GM21737 (cell line): ENCODE data around the gene CFAP300.

Experiments used
- ATAC-seq: cut with Tn5 transposase; IDR thresholded peaks from one replicate; pipeline ENCODE4 v1.9.1; 2021; ENCODE audit warnings: mild to moderate bottlenecking, moderate library complexity; ENCODE audit not compliant: unreplicated experiment

Gene CFAP300

DNA sequence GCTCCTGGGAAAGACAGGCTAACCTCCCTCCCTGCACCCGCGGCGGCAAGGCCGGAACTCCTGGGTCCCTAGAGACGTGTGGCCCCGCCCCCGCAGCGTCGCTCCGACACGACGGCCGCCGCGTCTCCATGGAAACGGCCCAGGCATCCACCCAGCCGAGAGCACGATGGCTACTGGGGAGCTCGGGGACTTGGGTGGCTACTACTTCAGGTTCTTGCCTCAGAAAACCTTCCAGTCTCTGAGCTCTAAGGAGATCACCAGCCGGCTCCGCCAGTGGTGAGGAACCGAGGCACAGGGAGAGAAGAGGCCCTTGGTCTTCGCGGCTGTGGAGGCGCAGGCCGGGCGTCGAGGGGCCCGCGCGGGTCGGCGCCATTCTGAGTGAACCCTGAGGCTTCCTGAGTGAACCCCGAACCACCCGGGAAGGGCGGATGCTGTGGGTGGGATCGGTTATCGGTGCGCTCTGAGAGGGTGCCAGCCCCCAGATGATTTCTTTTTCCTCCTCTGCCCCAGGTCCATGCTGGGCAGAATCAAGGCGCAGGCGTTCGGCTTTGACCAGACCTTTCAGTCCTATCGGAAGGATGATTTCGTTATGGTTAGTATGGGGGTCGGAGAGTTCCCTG is at the start of gene CFAP300:
TSS of gene CFAP300 (plus strand) at position 133 of the 620 bp plus-strand sequence. CDS start at position 167, 34 bp downstream.
- ATAC-seq: no peak

DNA sequence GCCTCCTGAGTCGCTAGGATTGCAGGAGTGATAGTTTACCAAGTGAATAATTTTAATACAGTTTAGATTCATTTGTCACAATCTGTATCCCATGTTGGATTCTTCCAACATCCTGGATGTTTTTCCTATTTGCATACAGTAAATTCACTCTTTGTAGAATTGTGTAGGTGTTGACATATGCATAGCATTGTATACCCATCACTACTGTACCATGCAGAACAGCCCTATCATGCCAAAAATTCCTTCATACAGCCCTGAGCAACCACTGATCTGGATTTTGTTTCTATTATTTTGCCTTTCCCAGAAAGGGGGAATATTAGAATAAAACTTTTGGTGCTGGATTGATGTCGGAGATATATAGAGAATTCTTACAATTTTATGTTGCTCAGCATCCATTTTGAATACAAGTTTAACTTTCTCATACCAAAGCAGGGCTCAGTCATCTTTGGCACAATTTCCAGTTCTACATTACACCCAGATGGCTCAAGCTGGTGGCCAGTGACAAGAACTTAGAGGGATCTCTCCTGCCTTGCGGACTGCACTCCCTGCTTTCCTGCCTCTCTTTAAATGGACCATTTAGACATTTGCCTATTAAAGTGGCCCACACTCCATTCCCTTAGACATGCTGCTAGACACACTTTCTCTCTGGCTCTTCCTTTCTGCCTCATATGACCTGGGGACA is 45.4 kb upstream of the CFAP300 start:
- ATAC-seq: no peak

DNA sequence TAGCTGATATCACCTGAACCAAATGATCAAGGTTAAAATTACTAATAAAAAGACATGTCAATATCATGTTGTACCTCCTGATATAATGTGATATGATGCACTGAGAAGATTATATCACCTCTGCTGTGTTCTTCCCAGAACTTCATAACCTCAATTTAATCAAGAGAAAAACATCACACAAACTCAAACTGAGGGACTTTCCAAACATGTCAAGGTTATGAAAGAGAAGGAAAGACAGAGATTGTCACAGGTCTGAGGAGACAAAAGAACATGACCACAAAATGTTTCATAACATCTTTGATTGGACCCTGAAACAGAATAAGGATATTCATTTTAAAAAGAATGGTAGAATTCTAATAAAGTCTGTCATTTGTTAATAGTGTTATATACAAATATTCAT is 43.0 kb upstream of the CFAP300 start:
- ATAC-seq: no peak

DNA sequence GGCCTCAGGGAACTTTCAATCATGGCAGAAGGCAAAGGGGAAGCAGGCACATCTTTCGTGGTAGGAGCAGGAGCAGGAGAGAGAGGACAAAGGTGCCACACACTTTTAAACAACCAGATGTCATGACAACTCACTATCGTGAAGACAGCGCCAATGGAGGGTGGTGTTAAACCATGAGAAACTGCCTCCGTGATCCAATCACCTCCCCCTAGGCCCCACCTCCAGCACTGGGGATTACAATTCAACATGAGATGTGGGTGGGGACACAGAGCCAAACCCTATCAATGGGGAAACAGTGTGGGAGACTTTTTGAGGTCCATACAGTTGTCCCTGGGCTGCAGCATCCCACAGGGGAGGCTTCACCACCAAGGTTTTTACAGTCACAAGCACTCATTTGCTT is 41.9 kb upstream of the CFAP300 start:
- no peak for ATAC-seq

DNA sequence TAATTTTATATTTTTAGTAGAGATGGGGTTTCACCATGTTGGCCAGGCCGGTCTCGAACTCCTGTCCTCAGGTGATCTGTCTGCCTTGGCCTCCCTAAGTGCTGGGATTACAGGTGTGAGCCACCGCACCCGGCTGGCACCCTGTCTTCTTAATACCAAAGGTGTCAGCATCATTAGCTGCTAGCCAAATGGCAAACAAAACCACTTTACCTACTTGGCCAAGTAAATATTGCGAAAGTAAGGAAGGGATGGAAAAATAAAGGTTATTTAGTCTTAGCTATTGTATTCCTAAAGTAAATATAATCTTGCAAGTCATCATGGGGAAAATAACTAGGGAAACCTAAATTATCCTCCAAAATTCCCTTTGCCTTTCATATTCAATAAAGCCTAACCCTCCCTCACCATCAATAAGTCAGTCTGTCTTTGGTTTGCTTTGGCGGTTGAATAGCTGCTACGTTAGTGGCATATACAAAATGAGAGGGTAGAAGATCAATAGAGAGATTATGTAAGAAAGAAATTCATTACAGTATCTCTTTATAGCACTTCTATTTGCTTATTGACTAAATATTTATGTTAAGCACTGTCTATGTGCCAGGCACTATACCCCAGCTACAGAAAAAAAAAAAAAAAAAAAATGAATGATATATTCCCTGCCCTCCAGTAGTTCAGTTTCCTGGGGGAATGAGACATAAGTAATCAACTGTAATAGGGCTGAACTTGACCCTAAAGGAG is 40.2 kb upstream of the CFAP300 start:
- ATAC-seq: no peak

DNA sequence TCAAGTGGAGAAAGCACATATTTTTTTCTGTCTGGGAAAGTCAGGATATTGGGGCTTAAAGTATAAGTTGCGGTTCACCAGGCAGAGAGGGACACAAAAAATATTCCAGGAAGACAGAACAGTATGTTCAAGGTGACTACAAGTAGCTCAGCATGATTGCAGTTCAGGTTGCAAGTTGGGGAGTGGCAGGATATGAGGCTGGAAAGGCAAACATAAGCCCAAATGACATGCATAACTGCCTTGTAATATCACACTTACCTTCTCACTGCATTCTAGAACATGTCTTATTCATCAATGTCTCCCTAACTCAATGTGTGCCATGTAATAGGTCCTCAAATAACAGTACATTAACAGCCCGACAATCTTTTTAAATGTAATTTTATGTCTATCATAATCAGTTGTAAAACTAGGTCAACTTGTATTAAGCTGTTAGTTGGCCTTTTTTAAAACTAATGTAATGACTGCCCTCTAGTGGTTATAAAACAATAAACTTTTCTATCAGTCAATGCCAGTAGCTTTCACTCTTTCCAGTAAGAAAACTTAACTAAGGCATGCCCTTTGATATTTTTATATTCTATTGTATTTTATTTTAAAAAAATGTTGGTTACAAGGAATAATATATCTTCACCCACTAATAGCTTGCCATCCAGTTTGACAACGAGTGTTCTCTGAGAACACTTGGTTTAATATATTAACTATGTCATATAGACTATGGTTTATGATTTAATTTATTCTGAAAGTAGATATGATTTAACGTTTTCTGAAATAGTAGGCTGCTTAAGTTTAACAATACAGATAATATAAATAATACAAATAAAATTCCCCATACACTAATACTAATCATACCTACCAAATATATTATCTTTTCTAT is 39.4 kb upstream of the CFAP300 start:
- no peak for ATAC-seq

DNA sequence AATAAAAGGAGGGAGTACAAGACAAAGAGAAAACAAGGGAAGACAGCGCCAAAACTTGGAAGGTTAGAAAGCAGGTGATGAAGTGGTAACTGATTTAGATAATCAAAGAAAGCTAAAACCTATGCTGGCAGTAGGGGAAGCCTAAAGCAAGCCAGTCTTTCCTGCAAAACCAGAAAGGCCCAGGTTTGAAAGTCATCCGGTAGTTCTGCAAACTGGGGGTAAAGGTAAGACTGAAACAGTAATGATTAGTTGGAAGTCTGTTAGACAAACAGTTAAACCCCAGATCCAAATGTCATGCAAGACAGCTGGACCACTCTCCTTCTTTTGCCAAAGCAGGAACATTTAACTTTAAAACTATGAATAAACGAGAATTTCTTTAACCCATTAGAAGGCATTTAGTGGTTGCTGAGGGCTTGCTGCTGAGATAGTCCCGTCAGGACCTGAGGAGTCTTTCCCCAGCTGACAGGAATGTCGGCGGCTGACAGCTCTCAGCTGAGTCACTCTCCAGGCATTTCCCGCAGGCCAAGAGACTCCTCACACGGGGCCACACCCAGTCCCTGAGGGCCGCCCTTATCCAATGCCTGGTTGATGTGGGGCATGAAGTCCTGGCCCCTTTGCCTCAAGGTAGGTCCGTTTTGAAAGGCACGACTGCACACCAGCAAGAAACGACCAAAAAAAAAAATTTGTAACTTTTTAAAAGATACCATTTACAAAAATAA is 36.3 kb upstream of the CFAP300 start:
- no peak for ATAC-seq

DNA sequence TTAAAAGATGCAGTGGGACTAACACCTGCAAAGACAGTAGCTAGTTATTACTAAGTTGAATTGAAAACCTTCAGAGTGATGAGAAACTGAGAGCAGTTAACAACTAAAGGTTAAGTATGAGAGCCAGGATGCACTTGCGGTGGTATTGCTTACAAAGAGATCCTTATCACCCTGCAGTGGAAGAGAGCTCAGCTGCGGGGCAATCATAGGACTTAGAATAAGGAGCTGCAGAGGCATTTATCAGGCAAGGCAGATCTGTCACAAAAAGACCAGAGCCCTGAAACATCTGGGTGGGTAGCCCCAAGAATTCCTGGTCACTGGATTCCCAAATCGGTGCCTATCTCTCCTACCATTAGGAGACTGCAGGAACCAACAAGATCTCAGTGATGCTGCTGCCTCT is 34.3 kb upstream of the CFAP300 start:
- ATAC-seq: no peak

DNA sequence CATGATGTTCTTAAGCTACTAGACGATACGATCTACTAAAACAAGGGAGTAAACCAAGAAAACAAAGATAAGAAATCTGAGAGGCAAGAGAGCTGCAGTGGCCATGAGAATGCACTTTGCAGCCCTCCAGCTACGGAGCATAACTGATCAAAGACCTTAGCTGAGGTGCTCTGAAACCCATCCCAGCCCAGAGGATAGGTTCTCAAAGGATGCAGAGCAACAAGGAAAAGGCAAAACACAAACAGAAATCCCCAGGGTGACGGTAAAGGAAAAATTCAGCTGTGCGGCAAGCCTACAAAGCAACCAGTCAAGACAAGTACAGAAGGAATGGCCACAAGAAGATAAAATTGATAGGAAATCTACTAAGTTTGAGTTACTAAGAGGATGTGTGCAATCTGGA is 32.5 kb upstream of the CFAP300 start:
- no peak for ATAC-seq

DNA sequence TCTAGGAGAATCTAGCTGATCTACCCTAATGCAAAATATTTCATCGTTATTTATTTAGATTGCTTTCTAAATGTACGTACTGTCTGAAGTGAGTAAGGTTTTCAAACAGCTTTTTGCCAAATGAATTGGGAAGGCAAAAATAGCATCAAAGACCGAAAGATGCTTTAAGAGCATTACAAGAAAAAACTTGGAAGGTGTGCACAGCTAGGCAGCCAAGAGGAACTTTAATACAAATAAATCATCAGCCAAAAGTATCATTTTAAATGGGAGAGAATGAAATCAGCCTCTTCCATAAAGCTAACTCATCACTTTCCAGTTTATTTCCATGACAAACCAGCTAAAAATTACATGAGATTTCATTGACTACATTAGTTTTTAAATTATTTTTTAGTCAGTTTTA is 30.2 kb upstream of the CFAP300 start:
- no peak for ATAC-seq

DNA sequence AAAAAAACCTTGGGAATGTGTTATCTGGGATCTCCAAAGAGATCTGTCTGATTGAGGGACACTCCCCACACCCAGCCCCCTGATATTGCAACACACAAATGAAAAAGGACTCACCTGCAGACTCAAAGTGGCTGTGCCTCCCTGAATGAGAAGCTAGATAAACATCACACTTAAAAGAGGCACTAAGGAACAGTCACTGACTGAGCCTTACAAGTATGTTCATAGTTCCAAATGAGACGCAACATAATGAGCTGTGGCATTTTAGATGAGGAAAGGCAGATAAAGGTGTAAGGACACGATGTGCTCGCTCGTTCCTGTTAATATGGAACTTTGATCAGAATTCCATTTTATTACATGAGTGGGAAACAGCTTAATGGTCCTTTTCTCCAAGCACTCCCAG is 21.0 kb upstream of the CFAP300 start:
- ATAC-seq: no peak

DNA sequence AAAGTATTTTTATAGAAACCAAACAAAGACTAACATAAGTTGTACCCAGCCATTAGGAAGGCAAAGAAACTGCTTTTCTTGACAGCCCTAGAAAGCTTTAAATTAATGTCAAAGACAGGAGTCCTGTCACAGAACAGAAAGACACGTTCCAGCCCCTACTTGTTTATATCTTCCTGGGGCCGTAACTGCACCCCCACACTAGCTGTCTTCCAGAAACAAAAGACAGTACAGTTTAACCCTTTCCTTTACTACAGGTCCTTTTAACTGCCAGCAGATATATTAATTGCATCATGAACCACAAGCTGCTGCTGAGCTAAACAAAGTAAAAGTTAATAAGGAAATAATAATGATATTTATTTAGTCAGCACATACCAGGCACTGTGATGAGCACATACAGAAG is 20.3 kb upstream of the CFAP300 start:
- no peak for ATAC-seq

DNA sequence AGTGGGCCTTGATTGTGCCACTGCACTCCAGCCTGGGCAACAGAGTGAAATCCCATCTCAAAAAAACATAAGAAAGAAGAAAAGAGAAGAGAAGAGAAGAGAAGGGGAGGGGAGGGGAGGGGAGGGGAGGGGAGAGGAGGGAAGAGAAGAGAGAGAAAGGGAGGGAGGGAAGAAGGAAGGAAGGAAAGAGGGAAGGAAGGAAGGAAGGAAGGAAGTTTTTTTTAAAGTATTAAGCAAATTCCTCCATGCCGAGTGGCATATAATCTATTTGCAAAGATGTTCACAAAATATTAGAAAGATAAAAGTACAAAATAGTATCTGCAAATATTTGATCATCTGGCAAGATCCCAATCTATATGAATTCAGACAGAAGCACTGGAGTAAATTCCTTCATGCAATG is 10.5 kb upstream of the CFAP300 start:
- no peak for ATAC-seq

DNA sequence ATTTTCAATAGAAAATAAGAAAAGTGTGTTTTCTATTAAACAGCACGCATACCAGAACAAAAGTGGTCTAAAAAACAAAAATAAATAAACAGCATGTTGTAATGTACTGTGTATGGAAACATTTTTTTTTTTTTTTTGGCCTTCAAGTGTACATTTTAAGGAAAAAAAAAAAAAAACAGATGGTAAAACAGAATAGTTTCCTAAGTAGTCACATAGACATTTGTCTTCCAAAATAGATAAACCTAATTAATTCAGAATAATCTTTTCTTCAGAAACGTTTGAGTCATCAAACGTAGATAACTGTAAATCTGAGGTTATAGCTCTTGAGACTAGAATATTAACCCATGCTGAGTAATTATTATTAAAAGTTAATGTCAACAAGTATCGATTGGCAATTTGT is 396 bp upstream of the CFAP300 start:
- ATAC-seq: no peak

DNA sequence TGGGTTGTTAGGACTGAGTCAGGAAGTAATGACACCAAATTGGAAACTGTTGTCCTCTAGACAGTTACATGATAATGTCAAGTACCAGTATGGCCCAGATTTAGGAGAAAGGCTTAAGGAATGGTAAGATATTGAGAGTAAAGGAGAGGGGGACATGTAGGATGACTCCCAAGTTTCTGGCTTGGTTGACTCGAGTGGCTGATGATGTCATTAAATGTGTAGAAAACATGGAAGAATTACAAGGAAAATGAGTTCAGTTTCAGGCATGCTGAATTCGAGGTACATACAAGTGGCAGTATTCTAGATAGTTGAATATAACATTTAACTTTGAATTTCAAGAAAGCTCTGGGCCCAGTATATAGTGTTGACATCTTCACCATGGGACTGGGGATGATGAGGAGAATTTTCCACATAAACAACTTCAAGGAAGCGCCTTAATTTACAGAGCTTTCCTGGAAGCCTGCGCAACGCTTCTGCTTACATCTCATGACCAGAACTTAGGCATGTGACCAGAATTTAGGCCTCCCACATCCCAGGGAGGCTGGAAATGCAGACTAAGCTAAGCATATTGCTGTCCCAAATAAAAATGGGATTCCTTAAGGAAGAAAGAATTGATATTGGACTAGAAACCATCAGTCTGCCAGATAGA is 3.8 kb downstream of the CFAP300 start:
- no peak for ATAC-seq

DNA sequence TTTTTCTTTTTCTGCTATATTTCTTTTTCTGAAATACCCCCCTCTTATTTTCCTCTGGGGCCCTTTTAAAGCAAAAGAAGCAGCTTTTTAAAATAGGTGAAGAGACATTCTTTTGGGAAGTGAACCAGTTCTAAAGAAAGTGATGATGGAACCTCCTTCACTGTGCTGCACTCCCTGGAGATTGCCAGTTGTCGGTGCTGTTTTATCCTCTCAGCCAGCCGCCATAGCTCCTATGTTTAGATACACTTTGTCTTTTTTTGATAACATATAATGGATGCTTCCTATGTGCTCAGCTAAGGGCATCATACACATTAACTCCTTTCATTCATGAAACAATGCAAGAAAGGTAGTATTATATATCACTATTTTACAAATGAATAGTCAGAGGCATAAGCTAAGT is 14.0 kb downstream of the CFAP300 start:
- no peak for ATAC-seq

DNA sequence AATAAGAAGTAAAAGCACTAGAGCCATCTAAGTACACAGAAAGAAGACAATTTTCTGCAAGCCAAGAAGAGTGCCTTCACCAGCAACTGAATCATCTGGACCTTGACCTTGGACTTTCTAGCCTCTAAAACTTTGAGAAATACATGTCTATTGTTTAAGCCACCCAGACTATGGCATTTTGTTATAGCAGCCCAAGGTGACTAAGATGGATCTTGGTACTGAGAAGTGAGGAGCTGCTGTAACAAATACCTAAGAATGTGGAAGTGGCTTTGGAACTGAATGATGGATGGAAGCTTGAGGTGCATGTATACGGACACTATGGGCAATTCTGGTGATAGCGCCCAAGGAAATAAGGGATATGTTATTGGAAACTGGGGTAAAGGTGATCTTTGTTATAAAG is 14.9 kb downstream of the CFAP300 start:
- no peak for ATAC-seq

DNA sequence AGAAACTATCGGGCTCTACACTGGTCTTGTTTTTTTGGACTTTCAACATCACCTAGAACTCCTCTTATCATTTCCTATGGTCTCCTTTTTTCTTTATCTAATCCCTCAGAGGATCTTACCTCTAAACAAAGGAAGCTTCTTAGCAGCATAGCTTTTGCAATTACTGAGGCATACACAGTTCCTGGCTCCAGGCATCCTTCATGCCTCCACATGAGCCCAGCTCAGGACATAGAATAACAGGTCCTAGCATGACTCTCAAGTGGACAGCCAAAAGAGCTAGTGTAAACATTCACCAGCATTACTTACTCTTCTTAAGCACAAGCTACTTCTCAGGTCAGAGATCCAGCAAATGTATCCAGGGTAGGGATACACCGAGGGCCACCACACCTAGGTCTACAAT is 17.1 kb downstream of the CFAP300 start:
- ATAC-seq: no peak

DNA sequence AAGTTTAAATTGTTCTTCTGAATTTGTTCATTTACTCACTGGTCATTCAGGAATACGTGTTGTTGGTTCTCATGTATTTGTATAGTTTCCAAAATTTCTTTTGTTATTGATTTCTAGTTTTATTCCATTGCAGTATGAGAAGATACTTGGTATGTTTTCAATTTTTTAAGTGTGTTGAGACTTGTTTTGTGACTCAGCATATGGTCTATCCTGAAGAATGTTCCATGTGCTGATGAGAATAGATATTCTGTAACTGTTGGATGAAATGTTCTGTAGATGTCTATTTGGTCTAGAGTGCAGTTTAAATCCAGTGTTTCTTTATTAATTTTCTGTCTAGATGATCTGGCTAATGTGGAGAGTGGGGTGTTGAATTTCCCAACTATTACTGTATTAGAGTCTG is 23.5 kb downstream of the CFAP300 start:
- no peak for ATAC-seq
